Measurements from ENCODE around the gene USP47. TPM values are rescaled to one million over a fixed set of nuclear protein-coding genes. Genes with fewer than 3 reads are reported as not detected.

USP47 gene
- total and polyA plus RNA-seq, 9 of the 15 experiments (the other 6 are each of a cell fraction or from before 2014, with no cell fraction given): 13.1 to 63.6 (median 34.7) TPM

DNA sequence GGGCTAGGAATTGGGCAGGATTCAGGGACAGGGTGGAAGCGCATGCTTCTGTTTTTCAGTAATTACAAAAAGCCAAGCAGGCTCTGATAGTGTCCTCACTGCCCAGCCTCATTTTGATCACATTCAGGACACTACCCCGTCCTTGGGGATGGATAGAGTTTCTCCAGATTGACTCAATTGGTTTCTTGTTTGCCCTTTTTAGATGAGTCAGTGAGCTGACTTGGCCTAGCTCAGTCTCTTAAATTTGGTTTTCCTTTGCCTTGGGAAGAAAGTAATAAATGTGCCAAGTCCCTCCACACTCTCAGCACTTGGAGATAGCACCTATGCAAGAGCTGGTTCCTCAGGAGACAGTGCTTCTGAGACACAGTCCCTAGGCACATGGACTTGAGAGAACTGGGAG, 141.2 kb downstream of the USP47 start:
- no TSS peak for BruUV-seq (replicated peaks)
- no peaks in the 10 kb centered on the region for H3K79me2 ChIP-seq (ENCODE audit: control insufficient read depth, insufficient read depth, low read length)
- H3K27me3 ChIP-seq (ENCODE audit: control insufficient read depth in 2 of 2, insufficient read depth in 2 of 2, low read length in 2 of 2): peaks cover 3 to 48% of the 10 kb centered on the region in 2 experiments; a peak in 4 of 5 replicates
- no peak overlapping the region for H3K4me3 ChIP-seq
- TF ChIP-seq SRSF9 (IDR thresholded peaks at IDR 0.05; ENCODE audit: borderline replicate concordance, low read depth, low read length) (no peak), GATAD2A (IDR thresholded peaks at IDR 0.05) (no peak), ZNF561 (CRISPR knock-in tag; conservative IDR thresholded peaks at IDR 0.05) (no peak), BCOR (IDR thresholded peaks at IDR 0.05) (no peak), NCOA2 (IDR thresholded peaks at IDR 0.05; ENCODE audit: partially characterized antibody in 2 of 2) (no peak), ZNF431 (CRISPR knock-in tag; IDR thresholded peaks at IDR 0.05) (no peak)
- TF ChIP-seq, protein P1, sequence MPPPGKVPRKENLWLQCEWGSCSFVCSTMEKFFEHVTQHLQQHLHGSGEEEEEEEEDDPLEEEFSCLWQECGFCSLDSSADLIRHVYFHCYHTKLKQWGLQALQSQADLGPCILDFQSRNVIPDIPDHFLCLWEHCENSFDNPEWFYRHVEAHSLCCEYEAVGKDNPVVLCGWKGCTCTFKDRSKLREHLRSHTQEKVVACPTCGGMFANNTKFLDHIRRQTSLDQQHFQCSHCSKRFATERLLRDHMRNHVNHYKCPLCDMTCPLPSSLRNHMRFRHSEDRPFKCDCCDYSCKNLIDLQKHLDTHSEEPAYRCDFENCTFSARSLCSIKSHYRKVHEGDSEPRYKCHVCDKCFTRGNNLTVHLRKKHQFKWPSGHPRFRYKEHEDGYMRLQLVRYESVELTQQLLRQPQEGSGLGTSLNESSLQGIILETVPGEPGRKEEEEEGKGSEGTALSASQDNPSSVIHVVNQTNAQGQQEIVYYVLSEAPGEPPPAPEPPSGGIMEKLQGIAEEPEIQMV (tag; conservative IDR thresholded peaks at IDR 0.05; ENCODE audit: low read depth): no peak
- TF ChIP-seq, protein P2, sequence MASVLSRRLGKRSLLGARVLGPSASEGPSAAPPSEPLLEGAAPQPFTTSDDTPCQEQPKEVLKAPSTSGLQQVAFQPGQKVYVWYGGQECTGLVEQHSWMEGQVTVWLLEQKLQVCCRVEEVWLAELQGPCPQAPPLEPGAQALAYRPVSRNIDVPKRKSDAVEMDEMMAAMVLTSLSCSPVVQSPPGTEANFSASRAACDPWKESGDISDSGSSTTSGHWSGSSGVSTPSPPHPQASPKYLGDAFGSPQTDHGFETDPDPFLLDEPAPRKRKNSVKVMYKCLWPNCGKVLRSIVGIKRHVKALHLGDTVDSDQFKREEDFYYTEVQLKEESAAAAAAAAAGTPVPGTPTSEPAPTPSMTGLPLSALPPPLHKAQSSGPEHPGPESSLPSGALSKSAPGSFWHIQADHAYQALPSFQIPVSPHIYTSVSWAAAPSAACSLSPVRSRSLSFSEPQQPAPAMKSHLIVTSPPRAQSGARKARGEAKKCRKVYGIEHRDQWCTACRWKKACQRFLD (CRISPR knock-in tag; IDR thresholded peaks at IDR 0.05): no peak
- TF ChIP-seq, protein P3, sequence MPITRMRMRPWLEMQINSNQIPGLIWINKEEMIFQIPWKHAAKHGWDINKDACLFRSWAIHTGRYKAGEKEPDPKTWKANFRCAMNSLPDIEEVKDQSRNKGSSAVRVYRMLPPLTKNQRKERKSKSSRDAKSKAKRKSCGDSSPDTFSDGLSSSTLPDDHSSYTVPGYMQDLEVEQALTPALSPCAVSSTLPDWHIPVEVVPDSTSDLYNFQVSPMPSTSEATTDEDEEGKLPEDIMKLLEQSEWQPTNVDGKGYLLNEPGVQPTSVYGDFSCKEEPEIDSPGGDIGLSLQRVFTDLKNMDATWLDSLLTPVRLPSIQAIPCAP (CRISPR knock-in tag; IDR thresholded peaks at IDR 0.05; ENCODE audit: borderline replicate concordance): no peak
- TF ChIP-seq, protein P4, sequence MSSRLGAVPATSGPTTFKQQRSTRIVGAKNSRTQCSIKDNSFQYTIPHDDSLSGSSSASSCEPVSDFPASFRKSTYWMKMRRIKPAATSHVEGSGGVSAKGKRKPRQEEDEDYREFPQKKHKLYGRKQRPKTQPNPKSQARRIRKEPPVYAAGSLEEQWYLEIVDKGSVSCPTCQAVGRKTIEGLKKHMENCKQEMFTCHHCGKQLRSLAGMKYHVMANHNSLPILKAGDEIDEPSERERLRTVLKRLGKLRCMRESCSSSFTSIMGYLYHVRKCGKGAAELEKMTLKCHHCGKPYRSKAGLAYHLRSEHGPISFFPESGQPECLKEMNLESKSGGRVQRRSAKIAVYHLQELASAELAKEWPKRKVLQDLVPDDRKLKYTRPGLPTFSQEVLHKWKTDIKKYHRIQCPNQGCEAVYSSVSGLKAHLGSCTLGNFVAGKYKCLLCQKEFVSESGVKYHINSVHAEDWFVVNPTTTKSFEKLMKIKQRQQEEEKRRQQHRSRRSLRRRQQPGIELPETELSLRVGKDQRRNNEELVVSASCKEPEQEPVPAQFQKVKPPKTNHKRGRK (tag; IDR thresholded peaks at IDR 0.05): no peak
- in situ Hi-C loops (cut with MboI) (no loop called here), intact Hi-C loops (cut with micrococcal nuclease) (no loop called here)
- H2AFZ ChIP-seq (ENCODE audit: low read depth, low read length): no peak overlapping the region
- no peaks in the 10 kb centered on the region for H4K20me1 ChIP-seq (replicated peaks; ENCODE audit: control insufficient read depth, insufficient read depth, low read length)
- no peak overlapping the region for H3K4me2 ChIP-seq (ENCODE audit: insufficient read depth, low read length)
- FAIRE-seq: no peak
- H3K27ac ChIP-seq (ENCODE audit: extremely low read depth, low read depth, low read length): no peak overlapping the region
- no peaks in the 10 kb centered on the region for H3K36me3 ChIP-seq (ENCODE audit: control insufficient read depth, insufficient read depth, low read length)
- ATAC-seq: no peak
- H3K9me3 ChIP-seq (replicated peaks; ENCODE audit: control insufficient read depth, insufficient read depth, low read depth, low read length): 0 out of 2 replicates have a peak, but pooled peaks cover 1% of the 10 kb centered on the region
- H3K9me1 ChIP-seq (ENCODE audit: control insufficient read depth, insufficient read depth, low read length): no peaks in the 10 kb centered on the region
- 0% methylated on average over 2 of the region's 2 CpGs for WGBS (ENCODE audit: insufficient coverage, low coverage, missing lambda C conversion rate)
- CTCF ChIA-PET (ENCODE audit: low intra/inter-chr PET ratio): no interaction called here
- peaks cover 0 to 4% of the 10 kb centered on the region in 2 experiments; a peak in 3 of 5 replicates for H3K4me1 ChIP-seq (replicated peaks in 1 of 2; ENCODE audit: control insufficient read depth in 2 of 2, insufficient read depth in 2 of 2, low read length in 2 of 2)
- POLR2A ChIA-PET: interaction anchor here (0.7 to 0.8 kb wide), 2 partner anchors 18 to 287 kb away, joined by 3 read pairs; no protein-coding TSS in a partner anchor
- DNase-seq (ENCODE audit: extremely low read depth in 1 of 4, low spot score in 3 of 4): no peak
- no peak overlapping the region for H3K9ac ChIP-seq (ENCODE audit: insufficient read depth in 1 of 2, low read depth in 2 of 2, low read length in 2 of 2)
